NCI-H1930 (cell line): Measurements from ENCODE around the gene AKT3.

Experiments used
- DNase-seq, 2 experiments: peaks; one replicate each; lab custom pipeline; 2025; lab: John Stamatoyannopoulos, UW

The AKT3 gene

GRCh38 chr1:243488459-243489157, 361.4 kb downstream of the AKT3 start:
- no peak for DNase-seq

GRCh38 chr1:243487649-243488227, 362.3 kb downstream of the AKT3 start:
- no peak for DNase-seq

- DNase-seq = no peak
These were observed 362.9 kb downstream of the AKT3 start for GRCh38 chr1:243487036-243487648.

GRCh38 chr1:243483952-243484351, 366.1 kb downstream of the AKT3 start:
- no peak for DNase-seq

GRCh38 chr1:243483071-243483771, 366.8 kb downstream of the AKT3 start:
- DNase-seq = no peak

GRCh38 chr1:243482141-243483022, 367.7 kb downstream of the AKT3 start:
- DNase-seq = no peak

GRCh38 chr1:243481101-243481500, 368.9 kb downstream of the AKT3 start:
- no peak for DNase-seq

GRCh38 chr1:243477731-243478290, 372.2 kb downstream of the AKT3 start:
- no peak for DNase-seq

- DNase-seq = no peak
These were observed 374.1 kb downstream of the AKT3 start for GRCh38 chr1:243475966-243476365.

- no peak for DNase-seq
These were observed 375.1 kb downstream of the AKT3 start for GRCh38 chr1:243474906-243475305.

GRCh38 chr1:243474136-243474881, 375.7 kb downstream of the AKT3 start:
- no peak for DNase-seq

- DNase-seq = no peak
These were observed 376.6 kb downstream of the AKT3 start for GRCh38 chr1:243473227-243474135.

GRCh38 chr1:243471754-243472745, 378.0 kb downstream of the AKT3 start:
- no peak for DNase-seq

- no peak for DNase-seq
These were observed 378.9 kb downstream of the AKT3 start for GRCh38 chr1:243471026-243471685.

- no peak for DNase-seq
These were observed 379.5 kb downstream of the AKT3 start for GRCh38 chr1:243470502-243470901.

GRCh38 chr1:243469497-243469896, 380.5 kb downstream of the AKT3 start:
- no peak for DNase-seq

- no peak for DNase-seq
These were observed 384.3 kb downstream of the AKT3 start for GRCh38 chr1:243465738-243466137.

GRCh38 chr1:243465081-243465480, 385.0 kb downstream of the AKT3 start:
- DNase-seq = no peak
